ENCODE measurements around the gene SETD7.

SETD7 gene

DNA sequence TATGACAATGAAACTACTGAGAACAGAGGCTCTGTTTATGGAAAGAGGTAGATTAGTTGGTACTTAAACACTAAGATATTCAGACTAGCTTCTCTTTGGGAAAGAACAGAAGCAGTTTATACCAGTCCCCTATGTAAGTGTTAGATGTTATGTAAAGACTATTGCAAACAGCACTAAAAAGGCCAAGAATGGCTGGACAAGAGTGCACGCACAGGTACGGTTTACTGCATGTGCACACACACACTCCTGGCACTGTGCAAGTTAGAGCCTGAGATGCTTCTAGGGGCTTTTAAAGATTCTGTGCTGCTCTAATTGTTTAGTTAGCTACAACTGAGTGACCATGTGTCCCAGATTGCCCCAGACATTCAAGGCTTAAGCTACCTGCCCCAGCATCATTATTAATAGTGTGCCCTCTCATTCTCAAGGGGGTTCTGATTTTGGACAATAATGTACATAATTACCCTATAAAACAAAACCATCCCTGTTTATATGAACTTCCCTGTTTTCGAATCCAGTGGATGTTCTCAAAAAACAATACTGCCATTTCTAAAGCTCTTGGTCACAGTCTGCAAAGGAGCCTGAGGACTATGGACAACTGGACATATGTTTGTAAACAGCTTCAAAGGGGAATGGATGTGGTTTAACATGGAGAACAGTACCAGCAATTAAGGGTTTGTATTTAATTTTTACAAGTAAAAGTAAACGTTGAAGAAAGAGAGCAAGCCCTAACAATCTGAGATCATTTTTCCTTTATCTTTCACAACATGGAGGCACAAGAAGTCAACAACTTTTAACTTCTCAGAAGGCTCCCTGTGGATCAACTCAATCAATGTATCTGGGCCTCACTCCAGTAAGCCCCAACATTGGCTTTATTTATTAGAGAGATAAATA, 2.0 kb downstream of the SETD7 start:
- TF ChIP-seq, protein P1, sequence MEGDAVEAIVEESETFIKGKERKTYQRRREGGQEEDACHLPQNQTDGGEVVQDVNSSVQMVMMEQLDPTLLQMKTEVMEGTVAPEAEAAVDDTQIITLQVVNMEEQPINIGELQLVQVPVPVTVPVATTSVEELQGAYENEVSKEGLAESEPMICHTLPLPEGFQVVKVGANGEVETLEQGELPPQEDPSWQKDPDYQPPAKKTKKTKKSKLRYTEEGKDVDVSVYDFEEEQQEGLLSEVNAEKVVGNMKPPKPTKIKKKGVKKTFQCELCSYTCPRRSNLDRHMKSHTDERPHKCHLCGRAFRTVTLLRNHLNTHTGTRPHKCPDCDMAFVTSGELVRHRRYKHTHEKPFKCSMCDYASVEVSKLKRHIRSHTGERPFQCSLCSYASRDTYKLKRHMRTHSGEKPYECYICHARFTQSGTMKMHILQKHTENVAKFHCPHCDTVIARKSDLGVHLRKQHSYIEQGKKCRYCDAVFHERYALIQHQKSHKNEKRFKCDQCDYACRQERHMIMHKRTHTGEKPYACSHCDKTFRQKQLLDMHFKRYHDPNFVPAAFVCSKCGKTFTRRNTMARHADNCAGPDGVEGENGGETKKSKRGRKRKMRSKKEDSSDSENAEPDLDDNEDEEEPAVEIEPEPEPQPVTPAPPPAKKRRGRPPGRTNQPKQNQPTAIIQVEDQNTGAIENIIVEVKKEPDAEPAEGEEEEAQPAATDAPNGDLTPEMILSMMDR (IDR thresholded peaks at IDR 0.05): no peak

DNA sequence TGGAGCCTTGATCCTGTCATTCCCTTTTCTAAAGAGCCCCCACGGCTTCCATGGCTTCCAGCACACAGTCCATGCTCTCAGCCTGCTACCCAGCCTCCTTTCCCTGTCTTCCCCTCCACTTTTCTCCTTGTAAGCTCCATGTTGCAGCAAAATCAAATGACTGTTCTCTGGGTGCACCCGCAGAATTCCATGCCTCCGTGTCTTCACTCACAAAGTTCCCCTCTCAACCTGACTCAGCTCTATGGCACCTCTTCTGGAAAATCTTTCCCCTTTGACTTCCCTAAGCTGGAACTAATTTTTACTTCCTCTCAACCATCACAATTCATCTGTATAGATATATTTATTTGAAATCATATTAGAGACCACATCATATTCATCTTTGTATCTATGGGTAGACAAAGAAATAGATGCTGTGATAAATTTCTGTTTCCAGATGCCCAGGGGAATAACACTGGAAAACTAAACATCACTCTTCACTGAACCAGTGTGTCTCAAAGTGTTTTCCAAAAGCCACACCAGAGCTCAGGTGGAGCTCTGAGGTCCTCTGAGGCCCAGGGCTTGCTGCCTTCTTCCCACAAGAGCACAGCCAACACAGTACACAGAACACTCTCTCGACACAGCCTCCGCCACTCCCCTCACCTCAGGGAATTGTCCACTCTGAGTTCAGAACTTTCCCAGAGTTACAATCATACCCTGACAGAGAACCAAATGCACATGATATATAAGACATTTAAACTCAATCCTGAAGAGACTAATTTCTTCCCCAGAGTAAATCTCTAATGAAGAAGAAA, 3.3 kb downstream of the SETD7 start:
- TF ChIP-seq, protein P1 (IDR thresholded peaks at IDR 0.05): no peak

DNA sequence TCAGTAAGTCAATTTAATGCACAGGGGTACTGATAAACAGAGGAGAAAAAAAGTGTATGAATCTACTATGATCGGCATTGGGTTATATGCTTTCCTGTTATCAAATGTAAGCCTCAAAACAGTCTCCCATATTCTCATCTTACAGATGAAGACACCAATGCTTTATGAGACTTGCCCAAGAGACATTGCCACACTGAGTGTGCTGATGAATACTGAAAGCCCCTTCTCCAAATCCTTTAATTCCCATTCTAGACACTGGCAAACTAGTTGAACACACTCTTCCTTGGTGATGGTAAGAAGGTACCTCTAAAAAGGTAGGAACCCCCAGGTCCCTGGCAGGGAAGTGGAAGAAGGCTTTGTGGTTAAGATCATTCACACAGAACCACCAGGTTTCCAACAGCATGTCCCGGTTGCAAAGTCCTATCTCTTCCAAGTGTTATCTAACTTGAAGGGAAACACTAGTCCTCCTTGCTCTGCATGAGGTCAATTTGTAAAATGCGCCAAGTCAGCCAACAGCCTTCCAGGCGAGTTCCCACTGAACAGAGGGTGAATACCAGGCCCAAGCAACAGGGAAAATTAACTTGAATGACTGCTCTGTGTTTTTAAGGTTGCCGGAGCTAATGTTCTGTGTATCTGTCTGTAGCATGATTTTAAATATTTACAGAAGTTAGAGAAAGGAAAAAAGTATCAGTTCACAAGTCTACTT, 5.1 kb downstream of the SETD7 start:
- TF ChIP-seq, protein P1 (IDR thresholded peaks at IDR 0.05): no peak

DNA sequence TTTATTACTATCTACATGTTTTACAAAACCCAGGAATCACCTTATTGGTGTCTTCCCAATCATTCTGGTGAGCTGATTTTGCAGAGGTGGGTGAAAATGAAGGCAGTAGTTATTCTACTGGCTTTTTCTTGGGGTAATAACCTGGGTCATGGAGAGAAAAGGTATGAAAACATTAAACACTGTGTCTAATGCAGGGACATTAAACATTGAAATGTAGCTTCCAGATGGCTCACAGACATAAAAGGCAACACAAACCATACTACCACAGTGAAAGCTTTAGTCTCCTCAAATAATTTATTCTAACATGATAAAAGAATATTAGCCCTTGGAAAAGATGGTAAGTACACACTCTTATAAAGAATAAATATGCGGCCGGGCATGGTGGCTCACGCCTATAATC, 8.0 kb downstream of the SETD7 start:
- TF ChIP-seq, protein P1 (IDR thresholded peaks at IDR 0.05): no peak

DNA sequence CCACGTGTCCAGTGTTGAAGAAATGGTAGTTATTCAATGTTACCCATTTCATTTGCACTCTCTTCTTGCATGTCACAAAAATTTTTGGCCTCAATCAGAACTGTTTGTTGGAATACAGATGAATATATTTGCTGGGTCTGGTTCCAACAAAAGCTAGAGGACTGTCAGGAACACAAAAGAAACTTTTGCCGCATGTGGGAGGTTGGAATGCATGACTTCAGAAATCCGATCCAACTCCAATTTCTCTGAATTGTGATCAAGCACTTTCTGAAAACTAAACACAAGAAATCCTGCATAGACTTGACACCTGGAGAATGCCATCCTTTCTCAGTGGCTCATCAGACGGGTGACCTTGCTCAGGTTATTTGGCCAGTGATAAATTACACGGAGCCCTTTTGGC, 15.4 kb downstream of the SETD7 start:
- TF ChIP-seq, protein P1 (IDR thresholded peaks at IDR 0.05): no peak

DNA sequence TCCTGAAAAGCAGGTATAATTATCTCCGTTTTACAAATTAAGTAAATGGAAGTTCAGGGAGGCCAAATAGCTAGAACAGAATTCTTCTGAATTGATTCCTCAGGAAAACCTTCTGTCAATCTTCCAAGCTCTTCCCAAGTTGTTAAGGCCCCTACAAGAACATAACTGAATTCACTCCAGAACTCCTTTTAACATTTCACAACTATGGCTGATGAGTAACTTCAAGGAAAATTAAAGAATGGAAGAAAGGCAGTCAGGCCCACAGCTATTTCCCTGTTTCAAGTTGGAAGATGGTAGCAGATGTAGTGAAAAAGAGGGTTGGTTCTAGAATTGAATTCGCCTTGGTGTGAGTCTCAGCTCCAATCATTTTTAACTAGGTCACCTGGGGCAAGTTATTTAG, 15.9 kb downstream of the SETD7 start:
- TF ChIP-seq, protein P1 (IDR thresholded peaks at IDR 0.05): no peak

DNA sequence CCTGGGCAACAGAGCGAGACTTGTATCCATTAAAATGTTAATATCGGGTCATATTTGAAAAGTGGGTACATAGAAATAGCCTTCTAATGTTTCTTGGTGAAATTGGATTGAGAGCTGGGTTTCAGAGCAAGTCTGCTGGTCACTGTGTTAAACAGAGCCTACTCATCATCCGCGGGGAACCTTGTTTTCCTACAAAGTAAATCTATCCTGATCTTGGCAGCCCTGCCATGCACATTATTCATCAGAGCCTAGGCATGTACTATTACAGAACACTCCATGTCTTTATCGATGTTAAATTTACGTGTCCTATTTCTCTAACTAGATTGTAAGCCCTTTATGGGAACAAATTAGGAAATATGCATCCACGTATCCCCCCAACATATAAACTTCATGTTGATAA, 18.7 kb downstream of the SETD7 start:
- TF ChIP-seq, protein P1 (IDR thresholded peaks at IDR 0.05): no peak

All from LNCAP (cell line).